Measurements from ENCODE around the gene OCIAD1.

Gene OCIAD1

GRCh38 chr4:48896845-48897244 lies 66.0 kb downstream of the OCIAD1 start:
- TF ChIP-seq ZBTB7A (IDR thresholded peaks at IDR 0.05; ENCODE audit: low read depth) (no peak), TAF1 (IDR thresholded peaks at IDR 0.05; ENCODE audit: low read depth) (no peak), CEBPB (IDR thresholded peaks at IDR 0.05) (no peak)

DNA sequence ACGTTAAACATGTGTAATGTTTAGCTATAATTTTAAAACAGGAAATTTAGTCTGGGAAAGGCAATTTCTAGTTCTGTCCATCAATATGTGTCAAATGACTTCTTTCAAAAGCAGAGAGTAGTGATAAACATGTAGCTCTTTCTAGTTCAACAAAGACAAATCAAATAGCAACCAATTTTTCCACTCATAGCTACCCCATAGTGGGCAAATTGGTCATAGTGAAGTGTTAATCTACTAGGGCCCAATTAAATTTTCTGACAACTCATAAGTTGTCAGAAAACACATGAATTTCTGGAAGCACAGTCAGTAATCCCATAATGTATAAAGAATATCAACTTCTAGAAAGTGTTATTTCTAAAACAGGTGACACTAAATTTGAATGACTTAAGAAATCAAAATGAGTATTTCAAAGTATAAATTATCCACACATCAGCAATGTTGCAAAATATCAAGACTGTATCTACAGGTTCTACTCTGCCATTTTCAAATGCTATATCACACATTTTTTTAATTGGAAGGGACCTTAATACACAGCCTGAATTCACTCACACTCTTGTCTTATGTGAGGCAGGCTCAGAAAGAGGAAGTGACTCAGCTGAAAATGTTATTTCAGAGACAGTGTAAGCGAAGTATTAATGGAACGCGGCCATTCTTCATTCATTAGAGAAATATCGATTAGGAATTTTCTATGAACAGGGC lies 68.0 kb downstream of the OCIAD1 start:
- TF ChIP-seq FOXM1 (IDR thresholded peaks at IDR 0.05; ENCODE audit: borderline replicate concordance, low read depth) (no peak), YY1 (IDR thresholded peaks at IDR 0.05; ENCODE audit: low read depth) (no peak), MAX (IDR thresholded peaks at IDR 0.05) (no peak)

DNA sequence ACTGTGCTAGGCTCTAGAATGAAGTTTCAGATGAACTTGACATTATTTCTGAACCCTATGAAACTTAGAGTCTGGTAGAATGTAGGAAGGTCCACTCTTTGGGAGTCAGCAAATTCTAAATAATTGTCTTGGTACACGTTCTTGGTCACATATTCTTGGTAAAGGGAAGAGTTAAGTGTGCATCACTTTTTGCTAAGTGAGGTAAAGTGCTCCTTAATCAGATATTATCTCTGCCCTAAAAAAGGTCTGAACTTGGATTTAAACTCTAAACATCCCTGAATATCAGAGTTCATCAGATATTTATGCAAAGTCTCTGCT lies 68.5 kb downstream of the OCIAD1 start:
- no peak for TF ChIP-seq TCF12 (IDR thresholded peaks at IDR 0.05; ENCODE audit: low read depth)
- no peak for TF ChIP-seq USF1 (IDR thresholded peaks at IDR 0.05)
- no peak for TF ChIP-seq RAD21 (IDR thresholded peaks at IDR 0.05; ENCODE audit: low read depth)
- no peak for TF ChIP-seq CEBPB (IDR thresholded peaks at IDR 0.05)
- TF ChIP-seq TEAD4 (IDR thresholded peaks at IDR 0.05): no peak
- TF ChIP-seq, protein P1, sequence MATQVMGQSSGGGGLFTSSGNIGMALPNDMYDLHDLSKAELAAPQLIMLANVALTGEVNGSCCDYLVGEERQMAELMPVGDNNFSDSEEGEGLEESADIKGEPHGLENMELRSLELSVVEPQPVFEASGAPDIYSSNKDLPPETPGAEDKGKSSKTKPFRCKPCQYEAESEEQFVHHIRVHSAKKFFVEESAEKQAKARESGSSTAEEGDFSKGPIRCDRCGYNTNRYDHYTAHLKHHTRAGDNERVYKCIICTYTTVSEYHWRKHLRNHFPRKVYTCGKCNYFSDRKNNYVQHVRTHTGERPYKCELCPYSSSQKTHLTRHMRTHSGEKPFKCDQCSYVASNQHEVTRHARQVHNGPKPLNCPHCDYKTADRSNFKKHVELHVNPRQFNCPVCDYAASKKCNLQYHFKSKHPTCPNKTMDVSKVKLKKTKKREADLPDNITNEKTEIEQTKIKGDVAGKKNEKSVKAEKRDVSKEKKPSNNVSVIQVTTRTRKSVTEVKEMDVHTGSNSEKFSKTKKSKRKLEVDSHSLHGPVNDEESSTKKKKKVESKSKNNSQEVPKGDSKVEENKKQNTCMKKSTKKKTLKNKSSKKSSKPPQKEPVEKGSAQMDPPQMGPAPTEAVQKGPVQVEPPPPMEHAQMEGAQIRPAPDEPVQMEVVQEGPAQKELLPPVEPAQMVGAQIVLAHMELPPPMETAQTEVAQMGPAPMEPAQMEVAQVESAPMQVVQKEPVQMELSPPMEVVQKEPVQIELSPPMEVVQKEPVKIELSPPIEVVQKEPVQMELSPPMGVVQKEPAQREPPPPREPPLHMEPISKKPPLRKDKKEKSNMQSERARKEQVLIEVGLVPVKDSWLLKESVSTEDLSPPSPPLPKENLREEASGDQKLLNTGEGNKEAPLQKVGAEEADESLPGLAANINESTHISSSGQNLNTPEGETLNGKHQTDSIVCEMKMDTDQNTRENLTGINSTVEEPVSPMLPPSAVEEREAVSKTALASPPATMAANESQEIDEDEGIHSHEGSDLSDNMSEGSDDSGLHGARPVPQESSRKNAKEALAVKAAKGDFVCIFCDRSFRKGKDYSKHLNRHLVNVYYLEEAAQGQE (IDR thresholded peaks at IDR 0.05; ENCODE audit: low read depth): no peak
- no peak for TF ChIP-seq MAX (IDR thresholded peaks at IDR 0.05)
- TF ChIP-seq TAF1 (IDR thresholded peaks at IDR 0.05; ENCODE audit: low read depth): no peak
- no peak for TF ChIP-seq EGR1 (IDR thresholded peaks at IDR 0.05)
- TF ChIP-seq YY1 (IDR thresholded peaks at IDR 0.05; ENCODE audit: low read depth): no peak
- no peak for TF ChIP-seq NFIC (IDR thresholded peaks at IDR 0.05)
- TF ChIP-seq CREB1 (IDR thresholded peaks at IDR 0.05; ENCODE audit: low read depth): no peak
- TF ChIP-seq ZBTB7A (IDR thresholded peaks at IDR 0.05; ENCODE audit: low read depth): no peak
- TF ChIP-seq FOXM1 (IDR thresholded peaks at IDR 0.05; ENCODE audit: borderline replicate concordance, low read depth): no peak
- TF ChIP-seq EP300 (IDR thresholded peaks at IDR 0.05; ENCODE audit: borderline replicate concordance): no peak

- TF ChIP-seq CREB1 (IDR thresholded peaks at IDR 0.05; ENCODE audit: low read depth) (no peak), EP300 (IDR thresholded peaks at IDR 0.05; ENCODE audit: borderline replicate concordance) (no peak), TEAD4 (IDR thresholded peaks at IDR 0.05) (no peak), MAX (IDR thresholded peaks at IDR 0.05) (no peak)
Observed at GRCh38 chr4:48899950-48900349, 69.1 kb downstream of the OCIAD1 start.

GRCh38 chr4:48901196-48901595 lies 70.3 kb downstream of the OCIAD1 start:
- no peak for TF ChIP-seq EP300 (IDR thresholded peaks at IDR 0.05; ENCODE audit: borderline replicate concordance)
- TF ChIP-seq ZBTB7A (IDR thresholded peaks at IDR 0.05; ENCODE audit: low read depth): no peak
- no peak for TF ChIP-seq USF1 (IDR thresholded peaks at IDR 0.05)
- TF ChIP-seq TCF12 (IDR thresholded peaks at IDR 0.05; ENCODE audit: low read depth): no peak
- no peak for TF ChIP-seq YY1 (IDR thresholded peaks at IDR 0.05; ENCODE audit: low read depth)
- TF ChIP-seq MAX (IDR thresholded peaks at IDR 0.05): no peak
- TF ChIP-seq RAD21 (IDR thresholded peaks at IDR 0.05; ENCODE audit: low read depth): no peak
- no peak for TF ChIP-seq FOXM1 (IDR thresholded peaks at IDR 0.05; ENCODE audit: borderline replicate concordance, low read depth)
- no peak for TF ChIP-seq EGR1 (IDR thresholded peaks at IDR 0.05)
- no peak for TF ChIP-seq CREB1 (IDR thresholded peaks at IDR 0.05; ENCODE audit: low read depth)
- no peak for TF ChIP-seq TAF1 (IDR thresholded peaks at IDR 0.05; ENCODE audit: low read depth)
- TF ChIP-seq, protein P1 (IDR thresholded peaks at IDR 0.05; ENCODE audit: low read depth): no peak
- no peak for TF ChIP-seq CEBPB (IDR thresholded peaks at IDR 0.05)

DNA sequence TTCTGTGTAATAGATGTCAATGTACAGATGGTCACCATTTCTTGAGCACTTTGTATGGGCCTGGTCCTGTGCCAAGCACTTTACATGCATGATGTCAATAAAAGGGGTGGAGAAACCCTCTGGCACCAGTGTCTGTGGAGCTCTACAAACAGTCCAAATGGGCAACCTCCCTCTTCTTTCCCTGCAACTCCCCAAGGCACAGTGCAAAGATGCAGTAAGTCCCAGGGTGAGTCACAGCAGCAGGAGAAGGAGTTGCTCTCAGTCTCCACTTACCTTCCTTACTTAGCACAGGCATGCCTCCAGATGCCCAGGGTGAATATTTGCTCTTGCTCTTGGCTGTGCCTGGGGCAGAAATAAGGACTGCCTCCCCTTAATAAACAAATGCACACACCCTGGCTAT lies 71.4 kb downstream of the OCIAD1 start:
- TF ChIP-seq CREB1 (IDR thresholded peaks at IDR 0.05; ENCODE audit: low read depth) (no peak), TCF12 (IDR thresholded peaks at IDR 0.05; ENCODE audit: low read depth) (no peak), ZBTB7A (IDR thresholded peaks at IDR 0.05; ENCODE audit: low read depth) (no peak), TEAD4 (IDR thresholded peaks at IDR 0.05) (no peak), MAX (IDR thresholded peaks at IDR 0.05) (no peak), NFIC (IDR thresholded peaks at IDR 0.05) (no peak), YY1 (IDR thresholded peaks at IDR 0.05; ENCODE audit: low read depth) (no peak), FOXM1 (IDR thresholded peaks at IDR 0.05; ENCODE audit: borderline replicate concordance, low read depth) (no peak), EGR1 (IDR thresholded peaks at IDR 0.05) (no peak), TAF1 (IDR thresholded peaks at IDR 0.05; ENCODE audit: low read depth) (no peak), RAD21 (IDR thresholded peaks at IDR 0.05; ENCODE audit: low read depth) (no peak), CEBPB (IDR thresholded peaks at IDR 0.05) (no peak), EP300 (IDR thresholded peaks at IDR 0.05; ENCODE audit: borderline replicate concordance) (no peak), USF1 (IDR thresholded peaks at IDR 0.05) (no peak)
- TF ChIP-seq, protein P1 (IDR thresholded peaks at IDR 0.05; ENCODE audit: low read depth): no peak
